ENCODE data around the gene SDHD.

DNA sequence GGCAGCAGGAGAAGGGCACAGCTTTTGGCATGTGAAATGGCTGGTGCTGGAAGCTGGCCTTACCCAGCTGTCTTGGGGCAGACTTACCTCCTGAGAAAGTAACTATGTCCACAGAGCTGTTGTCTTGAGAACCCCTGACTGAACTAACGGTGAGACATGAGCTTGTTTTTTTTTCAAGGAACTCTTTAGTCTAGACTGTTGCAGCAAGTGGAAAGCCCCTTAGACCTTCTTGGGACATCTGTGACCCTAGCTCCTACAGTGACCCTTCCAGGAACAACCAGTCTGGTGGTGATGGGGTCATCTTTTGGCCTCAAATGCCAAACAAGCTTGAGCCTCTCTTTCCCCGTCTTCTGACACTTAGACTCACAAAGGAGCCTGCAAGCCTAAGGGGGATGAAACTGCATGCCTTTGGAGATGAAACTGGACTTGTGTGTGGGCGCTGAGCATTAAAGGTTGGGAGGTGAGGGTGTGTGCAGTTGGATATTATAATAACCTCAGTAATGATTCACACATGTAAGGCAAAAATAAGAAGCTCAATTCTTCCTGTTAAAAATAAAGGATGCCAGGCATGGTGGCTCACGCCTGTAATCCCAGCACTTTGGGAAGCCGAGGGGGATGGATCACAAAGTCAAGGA is 35.4 kb downstream of the SDHD start:
- TF ChIP-seq, protein P1, sequence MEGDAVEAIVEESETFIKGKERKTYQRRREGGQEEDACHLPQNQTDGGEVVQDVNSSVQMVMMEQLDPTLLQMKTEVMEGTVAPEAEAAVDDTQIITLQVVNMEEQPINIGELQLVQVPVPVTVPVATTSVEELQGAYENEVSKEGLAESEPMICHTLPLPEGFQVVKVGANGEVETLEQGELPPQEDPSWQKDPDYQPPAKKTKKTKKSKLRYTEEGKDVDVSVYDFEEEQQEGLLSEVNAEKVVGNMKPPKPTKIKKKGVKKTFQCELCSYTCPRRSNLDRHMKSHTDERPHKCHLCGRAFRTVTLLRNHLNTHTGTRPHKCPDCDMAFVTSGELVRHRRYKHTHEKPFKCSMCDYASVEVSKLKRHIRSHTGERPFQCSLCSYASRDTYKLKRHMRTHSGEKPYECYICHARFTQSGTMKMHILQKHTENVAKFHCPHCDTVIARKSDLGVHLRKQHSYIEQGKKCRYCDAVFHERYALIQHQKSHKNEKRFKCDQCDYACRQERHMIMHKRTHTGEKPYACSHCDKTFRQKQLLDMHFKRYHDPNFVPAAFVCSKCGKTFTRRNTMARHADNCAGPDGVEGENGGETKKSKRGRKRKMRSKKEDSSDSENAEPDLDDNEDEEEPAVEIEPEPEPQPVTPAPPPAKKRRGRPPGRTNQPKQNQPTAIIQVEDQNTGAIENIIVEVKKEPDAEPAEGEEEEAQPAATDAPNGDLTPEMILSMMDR (IDR thresholded peaks at IDR 0.05): no peak
- TF ChIP-seq POLR2A (IDR thresholded peaks at IDR 0.05): no peak
